HG03066 (cell line): ENCODE results near the gene DMPK.

ENCODE experiments used
- ATAC-seq: cut with Tn5 transposase; IDR thresholded peaks from one replicate; pipeline ENCODE4 v1.9.1; 2021; ENCODE audit warnings: low read depth; ENCODE audit not compliant: unreplicated experiment

Gene DMPK

DNA sequence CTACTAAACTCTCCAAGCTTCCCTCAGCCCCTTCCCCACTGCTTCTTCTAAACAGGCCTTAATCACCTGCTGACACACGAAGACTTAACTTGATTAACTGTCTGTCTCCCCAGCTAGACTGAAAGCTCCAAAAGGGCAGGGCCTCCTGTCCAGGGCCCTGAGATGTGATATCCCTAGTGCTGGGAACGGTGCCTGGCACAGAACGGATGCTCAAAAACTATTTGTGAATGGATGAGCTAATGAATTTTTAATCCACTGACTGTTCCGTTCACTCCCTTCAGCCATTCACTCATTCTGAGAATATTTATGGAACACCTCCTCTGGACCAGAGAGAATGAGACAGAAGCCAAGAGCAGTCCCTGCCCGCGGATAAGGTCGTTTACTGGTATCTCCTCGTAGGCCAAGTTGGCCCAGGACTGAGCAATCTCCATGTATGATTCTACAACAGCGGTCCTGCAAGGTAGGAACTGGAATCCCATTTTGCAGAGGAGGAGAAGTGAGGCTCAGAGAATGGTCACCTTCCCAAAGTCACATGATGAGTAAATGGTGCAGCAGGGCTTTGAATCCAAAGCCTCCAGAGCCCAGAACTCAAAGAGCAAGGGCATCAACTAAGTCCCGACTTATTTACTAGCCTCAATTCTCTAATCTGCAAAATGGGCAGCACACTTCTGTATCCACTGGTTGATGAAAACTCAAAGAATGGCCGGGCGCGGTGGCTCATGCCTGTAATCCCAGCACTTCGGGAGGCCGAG is 6.9 kb upstream of the DMPK start:
- ATAC-seq, result no peak

DNA sequence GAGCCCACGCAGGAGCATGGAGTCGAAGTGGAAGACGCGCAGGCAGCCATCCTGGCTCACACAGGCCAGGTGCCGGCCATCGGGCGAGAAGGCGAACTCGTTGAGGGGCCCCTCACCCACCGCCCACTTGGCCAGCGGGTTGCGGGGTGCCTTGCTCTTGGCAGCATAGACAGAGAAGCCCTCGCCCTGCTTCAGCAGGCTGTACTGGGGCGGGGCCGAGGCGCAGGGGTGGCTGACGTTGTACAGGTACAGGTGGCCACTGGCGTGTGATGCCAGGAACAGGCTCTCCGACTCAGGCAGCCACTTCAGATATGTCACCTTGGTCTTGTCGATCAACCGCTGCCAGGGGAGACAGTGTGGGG is 4.2 kb upstream of the DMPK start:
- ATAC-seq, result no peak

DNA sequence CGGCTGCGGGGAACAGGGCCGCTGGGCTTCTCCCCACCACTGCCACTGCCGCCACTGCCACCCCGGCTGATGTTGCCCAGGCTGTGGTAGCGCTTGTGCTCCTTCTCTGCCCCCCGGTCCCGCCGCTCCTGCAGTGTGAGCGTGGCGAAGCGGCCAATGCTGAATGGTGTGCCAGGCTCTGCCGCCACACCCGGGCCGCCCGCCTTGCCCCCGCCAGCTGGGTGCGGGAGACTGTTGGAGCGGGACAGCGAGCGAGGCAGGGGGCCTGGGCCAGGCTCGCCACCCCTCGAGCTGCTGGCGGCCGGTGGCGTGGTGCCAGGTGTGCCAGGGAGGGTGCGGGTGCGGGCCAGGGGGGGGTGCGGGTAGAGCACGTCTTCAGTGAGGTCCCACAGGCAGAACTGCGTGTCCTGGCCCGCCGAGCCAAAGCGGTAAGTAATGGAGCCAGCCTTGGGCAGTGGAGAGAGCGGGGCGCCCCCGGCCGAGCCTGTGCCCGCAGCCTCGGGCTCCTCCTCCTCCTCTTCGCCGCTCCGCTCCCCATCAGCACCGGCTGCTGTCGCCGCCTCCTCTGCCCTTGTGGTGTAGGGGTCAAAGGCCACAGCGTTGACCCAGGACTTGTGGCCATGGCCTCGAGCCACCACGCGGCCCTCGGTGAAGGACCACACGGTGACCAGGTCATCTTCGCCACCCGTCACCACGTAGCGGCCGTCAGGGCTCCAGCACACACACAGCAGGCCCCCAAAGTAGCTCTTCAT is 3.7 kb upstream of the DMPK start:
- no peak for ATAC-seq

DNA sequence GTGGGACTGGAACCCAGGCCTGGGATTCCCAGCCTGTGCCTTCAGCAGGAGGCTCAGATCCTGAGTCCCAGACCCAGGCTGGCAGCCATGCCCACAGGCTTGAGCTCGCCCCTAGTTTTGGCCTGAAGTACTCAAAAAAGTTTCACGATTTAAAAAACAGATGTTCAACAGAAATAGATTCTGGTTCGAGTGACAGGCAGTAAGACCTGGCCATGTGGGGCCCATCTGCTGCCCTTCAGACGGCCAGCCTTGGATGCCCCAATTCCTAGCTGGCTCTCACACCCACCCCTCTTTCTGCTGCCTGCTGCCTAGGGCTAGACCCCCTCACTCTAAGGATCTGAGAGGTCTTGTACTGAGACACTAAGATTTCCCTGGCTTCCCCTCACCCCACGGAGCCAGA is 2.8 kb upstream of the DMPK start:
- ATAC-seq, result no peak

DNA sequence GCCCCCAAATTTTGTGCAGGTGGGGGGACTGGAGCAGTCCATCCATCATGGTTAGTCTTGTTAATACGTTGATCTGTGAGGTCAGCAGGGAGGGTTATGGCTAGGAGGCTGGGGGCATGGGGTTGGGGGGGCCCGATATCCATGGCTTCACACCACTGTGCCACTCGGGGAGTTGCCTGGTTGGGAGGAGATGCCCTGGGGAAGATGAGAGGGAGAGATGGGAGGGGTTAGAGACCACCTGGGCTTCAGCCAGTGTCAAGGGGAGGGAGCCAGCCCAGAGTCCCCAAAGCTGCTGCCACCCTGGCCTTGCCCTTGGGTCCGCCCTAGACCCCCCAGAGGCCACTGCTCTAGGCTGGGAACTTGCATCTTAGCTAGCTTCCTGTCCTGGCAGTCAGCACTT is 1.8 kb upstream of the DMPK start:
- ATAC-seq, result no peak

DNA sequence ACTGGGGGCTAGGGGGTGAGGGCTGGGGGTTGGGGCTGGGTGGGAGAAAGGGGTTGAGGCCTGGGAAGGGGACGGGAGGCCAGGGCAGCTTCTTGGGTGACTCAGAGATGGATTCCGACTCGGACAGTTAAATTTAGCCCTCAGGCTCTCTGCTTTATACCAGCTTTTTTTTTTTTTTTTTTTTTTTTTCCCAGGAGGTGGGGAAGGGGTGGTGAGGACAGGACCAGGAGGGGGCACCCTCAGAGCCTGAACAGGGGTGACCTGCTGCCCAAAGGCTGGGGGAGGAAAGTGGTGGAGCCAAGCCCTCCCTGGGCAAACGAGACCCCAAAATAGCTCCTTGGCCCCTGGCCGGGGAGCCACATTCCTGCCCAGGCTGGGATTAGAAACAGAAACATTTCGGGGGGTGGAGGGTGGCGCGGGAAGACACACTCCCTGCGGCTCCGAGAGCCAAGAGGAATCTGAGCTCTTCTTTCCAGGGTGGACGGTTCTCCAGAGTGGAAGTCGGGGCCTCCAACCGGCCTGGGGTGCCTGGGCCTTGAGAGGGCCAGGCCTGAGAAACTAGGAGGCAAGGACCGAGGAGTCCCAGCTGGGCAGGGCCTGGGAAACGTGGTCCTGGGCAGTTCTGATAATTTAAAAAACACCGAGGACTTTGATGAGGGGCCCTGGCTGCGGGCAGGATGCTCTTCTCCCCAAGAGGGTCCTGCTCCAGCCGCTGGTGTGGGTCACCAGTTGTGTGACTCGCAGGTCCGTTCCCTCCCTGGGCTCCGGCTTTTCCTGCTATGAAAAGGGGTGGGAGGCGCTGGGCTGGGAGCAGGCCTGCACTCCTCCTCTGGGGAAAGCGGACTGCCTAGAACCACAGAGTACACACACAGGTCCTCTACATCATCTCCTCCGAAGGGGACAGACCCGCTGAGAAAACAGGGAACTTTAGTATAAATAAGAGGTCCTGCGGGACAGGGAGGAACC is 813 bp upstream of the DMPK start:
- no peak for ATAC-seq

DNA sequence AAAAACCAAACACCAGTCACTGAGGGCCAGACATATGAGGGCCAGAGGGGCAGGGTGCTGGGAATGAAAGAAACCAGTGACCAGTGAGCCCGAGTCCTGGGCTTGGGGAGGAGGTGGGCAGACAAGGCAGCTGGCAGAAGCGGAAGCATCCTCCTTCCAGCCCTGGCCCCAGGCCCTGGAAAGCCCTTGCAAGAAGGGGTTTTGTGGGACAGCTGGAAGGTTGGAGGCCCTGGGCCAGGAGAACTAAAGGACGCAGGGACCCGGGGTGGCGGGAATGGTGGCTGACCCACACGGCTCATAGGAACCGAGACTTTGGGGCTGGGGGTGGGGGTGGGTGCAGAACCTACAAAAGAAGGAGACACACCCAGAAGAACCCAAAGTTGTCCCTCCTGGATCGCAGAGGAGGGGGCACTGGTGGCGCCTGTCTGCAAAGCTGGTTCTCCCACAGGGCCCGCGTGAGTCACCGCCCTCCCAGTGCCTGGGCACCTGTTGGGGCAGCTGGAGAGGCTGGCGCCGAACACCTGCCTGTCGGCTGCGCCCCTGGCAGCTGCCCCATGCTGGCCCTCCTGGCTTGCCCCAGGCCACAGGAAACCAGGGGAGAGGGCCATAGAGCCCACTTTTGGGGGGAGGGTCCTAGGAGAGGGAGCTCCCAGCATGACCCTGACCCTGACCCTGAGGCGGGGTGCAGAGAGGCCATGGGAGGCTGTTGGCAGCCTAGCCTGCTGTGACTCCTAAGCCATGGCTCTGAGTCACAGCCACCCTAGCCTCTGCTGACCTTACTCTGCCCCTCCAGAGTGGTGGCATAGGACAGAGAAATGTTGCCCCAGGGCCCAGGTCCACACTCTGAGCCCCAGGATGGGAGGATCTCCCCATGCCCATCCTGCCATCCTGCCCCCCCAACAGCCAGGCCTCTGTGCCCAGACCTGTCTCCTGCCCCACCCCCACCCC is 802 bp downstream of the DMPK start:
- no peak for ATAC-seq

DNA sequence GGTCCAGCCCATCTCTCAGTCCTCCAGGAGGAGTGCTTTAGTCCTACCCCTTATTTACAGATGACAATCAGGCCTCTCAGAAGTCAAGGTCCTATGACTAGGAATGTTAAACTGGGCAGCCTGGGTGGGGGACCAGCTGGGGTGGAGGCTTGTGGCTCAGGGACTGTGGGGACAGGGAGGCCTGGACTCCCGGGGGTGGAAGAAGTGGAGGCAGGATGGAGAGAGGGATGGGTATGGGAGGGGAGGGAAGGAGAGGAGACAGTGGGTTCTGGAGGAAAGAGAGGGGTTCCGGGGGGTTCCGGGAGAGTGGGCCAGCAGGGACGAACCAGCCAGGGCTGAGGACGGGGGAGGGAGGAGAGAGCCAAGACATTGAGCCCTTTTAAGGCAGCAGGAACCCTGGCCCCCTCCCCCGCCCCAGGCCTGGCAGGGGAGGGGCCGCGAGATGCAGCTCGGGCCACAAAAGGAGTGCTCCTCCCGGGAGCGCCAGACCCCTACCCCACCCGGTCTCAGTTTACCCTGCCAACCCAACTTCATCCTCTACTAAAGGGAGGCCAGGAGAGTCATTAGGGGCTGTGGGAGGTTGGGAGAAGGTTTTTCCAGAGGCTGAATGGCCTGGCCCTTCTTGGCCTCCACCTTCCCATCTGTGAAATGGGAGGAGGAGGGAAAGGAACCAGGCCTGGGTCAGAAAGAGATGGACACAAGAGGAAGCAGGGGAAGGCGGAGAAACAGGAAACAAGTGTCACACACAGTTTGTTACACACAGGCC is 1.7 kb downstream of the DMPK start:
- no peak for ATAC-seq

DNA sequence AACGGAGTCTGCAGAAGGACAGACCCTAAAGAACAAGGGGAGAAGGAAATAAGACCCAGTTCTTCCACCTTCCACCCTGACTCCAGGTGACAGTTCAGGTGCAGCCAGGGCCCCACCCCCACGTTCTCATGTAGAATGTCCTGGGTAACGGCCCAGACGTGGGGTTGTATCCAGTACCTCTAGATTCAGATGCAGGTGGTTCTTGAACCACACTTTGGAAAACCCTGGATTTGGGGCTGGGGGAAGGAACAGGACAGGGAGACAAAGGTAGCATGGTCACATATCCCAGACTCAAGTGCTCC is 2.2 kb downstream of the DMPK start:
- ATAC-seq, result no peak

DNA sequence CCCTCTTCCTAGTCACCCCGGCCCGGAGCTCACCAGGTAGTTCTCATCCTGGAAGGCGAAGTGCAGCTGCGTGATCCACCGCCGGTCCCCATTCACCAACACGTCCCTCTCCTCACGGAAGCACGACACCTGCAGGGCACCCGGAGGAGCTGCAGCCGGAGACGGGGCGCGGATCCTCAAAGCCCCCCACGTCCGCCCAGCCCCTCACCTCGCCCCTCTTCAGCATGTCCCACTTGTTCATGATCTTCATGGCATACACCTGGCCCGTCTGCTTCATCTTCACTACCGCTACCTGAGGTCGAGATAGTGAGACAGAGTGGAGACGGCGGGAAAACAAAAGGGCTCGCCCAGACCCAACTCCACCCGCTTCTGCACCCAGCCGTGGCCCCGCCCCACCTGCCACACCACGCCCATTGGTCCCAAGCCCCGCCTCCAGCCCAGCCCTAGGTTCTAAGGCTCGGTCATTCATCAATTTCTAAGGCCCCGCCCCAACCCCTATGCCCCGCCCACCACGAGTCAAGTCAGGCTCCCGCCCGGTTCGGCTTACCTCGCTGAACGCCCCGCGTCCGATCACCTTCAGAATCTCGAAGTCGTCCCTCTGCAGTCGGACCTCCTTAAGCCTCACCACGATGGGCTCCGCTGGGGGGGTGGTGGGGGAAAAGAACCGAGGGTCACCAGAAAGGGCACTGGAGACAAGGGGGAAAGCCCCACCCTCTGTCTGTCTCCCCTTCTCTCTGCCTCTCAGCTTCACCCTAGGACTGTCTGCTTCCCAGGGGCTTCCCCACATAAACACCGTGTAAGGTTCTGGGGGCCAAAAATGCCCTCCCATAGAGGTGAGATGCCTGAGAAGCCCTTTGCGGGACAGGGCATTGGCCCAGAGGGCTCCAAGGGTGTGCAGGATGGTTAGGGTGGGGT is 2.8 kb downstream of the DMPK start:
- peak; percentile 88 for ATAC-seq

DNA sequence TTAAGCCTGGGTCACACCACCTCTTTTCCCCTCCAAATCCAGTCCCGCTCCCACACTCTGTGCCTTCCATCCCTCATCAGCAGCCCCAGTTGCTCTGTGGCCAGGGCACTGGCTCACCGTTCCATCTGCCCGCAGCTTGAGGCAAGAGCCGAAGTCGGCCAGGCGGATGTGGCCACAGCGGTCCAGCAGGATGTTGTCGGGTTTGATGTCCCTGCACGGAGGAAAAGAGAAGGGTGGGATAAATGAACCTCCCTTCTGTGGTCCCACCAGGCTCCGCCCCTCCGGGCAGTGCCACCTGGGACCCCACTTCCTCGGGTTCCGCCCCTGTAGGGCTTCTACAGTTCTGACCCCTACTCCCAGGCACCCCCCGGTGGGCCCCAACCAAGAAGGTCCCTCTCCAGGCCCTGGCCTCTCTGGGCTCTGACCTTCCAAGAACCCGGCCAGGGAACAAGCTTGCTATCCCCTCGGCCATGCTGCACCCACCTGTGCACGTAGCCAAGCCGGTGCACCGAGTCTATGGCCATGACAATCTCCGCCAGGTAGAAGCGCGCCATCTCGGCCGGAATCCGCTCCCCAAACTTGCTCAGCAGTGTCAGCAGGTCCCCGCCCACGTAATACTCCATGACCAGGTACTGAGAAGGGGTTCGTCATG is 4.2 kb downstream of the DMPK start:
- no peak for ATAC-seq

DNA sequence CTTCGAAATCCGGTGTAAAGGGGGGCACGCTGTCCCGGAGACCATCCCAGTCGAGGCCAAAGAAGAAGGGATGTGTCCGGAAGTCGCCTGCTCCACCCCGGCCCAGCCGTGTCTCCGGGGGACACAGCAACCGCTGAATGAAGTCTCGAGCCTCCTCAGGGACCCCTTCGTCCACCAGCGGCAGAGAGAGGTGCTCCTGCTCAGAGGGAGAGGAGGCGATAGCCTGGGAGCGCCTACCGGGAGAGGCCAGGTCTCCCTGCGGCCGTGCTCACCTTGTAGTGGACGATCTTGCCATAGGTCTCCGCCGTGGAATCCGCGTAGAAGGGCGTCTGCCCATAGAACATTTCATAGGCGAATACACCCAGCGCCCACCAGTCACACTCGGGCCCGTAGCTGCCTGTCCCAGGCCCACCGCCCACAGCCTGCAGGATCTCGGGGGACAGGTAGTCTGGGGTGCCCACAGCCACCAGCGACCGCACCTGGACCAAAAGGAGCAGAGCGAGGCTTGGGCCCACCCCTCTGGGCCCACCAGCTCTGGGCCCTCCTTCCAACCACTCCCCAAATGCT is 4.8 kb downstream of the DMPK start:
- ATAC-seq, result no peak

DNA sequence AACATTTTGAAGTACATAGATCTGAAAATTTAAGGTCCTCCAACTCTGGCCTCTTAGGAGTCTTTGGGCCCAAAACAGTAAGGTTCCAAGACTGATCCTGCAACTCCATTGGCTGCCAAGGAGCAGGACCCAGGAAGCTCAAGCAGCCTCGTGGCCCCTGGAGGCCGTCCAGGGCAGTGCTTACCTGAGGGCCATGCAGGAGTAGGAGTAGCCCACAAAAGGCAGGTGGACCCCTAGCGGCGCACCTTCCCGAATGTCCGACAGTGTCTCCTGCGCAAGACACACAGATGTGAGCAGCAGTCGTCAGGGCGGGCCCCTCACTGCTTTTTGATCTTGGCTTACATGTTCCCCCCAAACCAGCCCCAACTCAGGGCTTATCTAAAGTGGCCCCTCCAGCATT is 7.5 kb downstream of the DMPK start:
- no peak for ATAC-seq

DNA sequence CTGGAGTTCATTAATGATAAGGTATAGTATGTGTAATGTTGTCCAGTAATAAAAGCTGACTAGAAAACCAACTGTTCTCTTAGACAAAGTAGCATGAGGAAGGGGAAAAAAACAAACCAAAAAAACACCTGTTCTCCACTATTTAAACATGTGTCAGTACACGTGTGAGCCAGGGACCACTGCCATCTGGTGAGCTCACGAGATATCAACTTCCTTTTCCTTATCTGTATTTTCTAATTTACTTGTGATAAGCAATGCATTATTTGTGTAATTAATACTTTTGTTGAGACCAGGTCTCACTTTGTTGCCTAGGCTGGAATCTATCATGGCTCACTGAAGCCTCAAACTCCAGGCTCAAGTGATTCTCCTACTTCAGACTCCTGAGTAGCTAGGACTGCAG is 8.9 kb downstream of the DMPK start:
- no peak for ATAC-seq

DNA sequence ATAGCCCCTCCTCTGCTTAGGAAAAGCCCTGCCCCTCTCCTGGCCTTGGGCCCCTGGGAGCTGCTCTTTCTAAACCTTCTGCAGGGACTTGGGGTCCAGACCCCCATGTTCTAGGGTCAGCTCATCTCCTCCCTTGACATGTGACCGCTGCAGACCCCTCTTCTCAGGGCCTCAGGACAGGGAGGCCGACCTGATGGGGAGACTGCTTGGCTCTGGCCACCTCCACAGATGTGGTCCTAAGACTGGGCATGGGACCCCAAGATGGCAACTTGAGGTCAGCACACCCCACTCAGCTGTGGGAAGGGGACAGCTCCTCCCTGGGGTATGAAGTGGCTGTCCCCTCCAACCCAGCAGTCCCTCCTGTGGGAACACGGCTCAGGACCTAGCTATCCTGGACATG is 9.4 kb downstream of the DMPK start:
- ATAC-seq, result no peak

DNA sequence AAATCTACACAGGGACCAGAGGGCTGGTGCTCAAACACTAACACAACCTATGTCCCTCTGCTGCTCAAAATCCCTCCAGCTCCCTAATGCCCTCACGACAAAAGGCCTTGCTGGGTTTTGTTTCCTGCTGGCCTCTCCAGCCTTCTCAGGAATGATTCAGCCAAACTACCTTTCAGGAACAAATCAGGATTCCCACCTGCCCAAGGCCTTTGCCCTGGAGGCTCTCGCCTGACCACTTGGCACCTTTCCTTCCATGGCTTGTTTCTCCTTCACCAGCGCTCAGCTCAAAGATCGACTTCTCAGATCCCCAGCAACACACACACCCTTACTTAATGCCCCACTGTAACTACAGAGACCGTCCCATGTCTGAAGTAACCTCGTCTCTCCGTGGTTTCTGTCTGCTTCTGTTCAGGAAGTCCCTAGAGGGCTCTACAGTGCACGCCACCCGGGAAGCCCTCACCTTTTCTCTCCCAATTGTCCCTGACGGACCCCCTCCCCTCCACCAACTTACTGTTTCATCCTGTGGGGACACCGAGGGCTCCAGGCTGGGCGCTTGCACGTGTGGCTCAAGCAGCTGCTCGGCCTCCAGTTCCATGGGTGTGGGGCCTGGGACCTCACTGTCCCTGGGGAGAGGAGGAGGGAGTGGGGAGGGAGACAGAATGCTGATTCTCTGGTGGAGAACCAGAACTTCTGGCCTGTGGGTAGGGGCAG is 10.0 kb downstream of the DMPK start:
- ATAC-seq, result no peak

DNA sequence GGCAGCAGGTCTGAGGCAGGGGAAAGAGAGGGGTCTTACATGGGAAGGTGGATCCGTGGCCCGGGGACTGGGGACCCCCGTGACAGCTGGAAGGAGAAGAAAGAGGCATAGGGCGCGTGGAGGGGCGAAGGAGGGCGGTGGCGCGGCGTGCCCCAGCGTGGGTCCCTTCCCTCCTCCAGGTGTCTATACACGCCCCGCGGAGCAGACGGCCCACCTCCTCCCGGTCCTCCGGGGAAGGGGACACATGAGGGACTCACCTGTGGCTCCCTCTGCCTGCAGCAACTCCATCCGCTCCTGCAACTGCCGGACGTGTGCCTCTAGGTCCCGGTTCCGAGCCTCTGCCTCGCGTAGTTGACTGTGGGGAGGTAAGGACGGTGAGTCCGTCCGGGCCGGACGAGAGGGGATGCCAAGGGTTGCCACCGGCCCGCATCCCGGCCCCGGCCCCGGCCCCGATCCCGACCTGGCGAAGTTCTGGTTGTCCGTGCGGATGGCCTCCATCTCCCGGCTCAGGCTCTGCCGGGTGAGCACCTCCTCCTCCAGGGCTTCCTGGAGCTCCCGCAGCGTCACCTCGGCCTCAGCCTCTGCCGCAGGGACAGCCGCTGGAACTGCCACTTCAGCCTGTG is 10.9 kb downstream of the DMPK start:
- no peak for ATAC-seq
